HepG2 (cell line): Measurements from ENCODE around the gene ATG2B. TPM values are rescaled to one million over a fixed set of nuclear protein-coding genes. Genes with fewer than 3 reads are reported as not detected.
A peak's percentile ranks its signal among the peaks of the same experiment; 100 is the strongest.

ENCODE experiments used
- ELF4 ChIP-seq: sonication (generic); formaldehyde crosslinking; IDR thresholded peaks from 2 replicates; pipeline ENCODE4 v1.5.0; 2020; ENCODE audit warnings: missing genetic modification reagents, mild to moderate bottlenecking, moderate library complexity, borderline replicate concordance
- NFKBIZ ChIP-seq: IDR thresholded peaks from 2 replicates; pipeline ENCODE4 v1.6.1; 2018; ENCODE audit warnings: missing genetic modification reagents, missing compliant biosample characterization
- NRL ChIP-seq: sonication (generic); formaldehyde crosslinking; IDR thresholded peaks from 2 replicates; pipeline ENCODE4 v1.5.0; 2020; ENCODE audit warnings: missing genetic modification reagents, mild to moderate bottlenecking, moderate library complexity, borderline replicate concordance
- RFXAP ChIP-seq: sonication (generic); formaldehyde crosslinking; IDR thresholded peaks from 2 replicates; pipeline ENCODE4 v1.4.0; 2020; ENCODE audit warnings: missing genetic modification reagents, borderline replicate concordance
- RXRA ChIP-seq: sonication (generic); formaldehyde crosslinking; IDR thresholded peaks from 2 replicates; pipeline ENCODE4 v1.5.1; 2020; ENCODE audit warnings: missing genetic modification reagents
- ZBTB1 ChIP-seq: sonication (generic); formaldehyde crosslinking; IDR thresholded peaks from 2 replicates; pipeline ENCODE4 v1.4.0; 2020; ENCODE audit warnings: missing genetic modification reagents, borderline replicate concordance
- ZNF547 ChIP-seq: sonication (generic); formaldehyde crosslinking; IDR thresholded peaks from 2 replicates; pipeline ENCODE4 v1.5.1; 2020; ENCODE audit warnings: mild to moderate bottlenecking, missing genetic modification reagents
- ZNF562 ChIP-seq: sonication (generic); formaldehyde crosslinking; IDR thresholded peaks from 2 replicates; pipeline ENCODE4 v1.8.0; 2022; ENCODE audit warnings: missing genetic modification reagents, borderline replicate concordance
- polyA plus RNA-seq, 8 experiments: library from polyadenylated mRNA; depleted of rRNA in 3 of 8; stranded (reverse) in 7 of 8; unstranded in 1 of 8; fragments of >200 nt; fragmentation: Illumina TruSeq in 4 of 8; extraction: Trizol in 4 of 8; gene quantifications; 2 replicates each; pipeline versions ENCODE4 v1.2.1 to v1.2.3, GENCODE V29; 2011 to 2016; ENCODE audit warnings: low read depth in 4 of 8, missing spikeins in 1 of 8, mixed read lengths in 1 of 8; ENCODE audit not compliant: insufficient read depth in 1 of 8
- total RNA-seq, 5 experiments: library from RNA; depleted of rRNA; stranded (reverse); fragments of >200 nt; fragmentation: Illumina TruSeq; extraction: Trizol; gene quantifications; 2 replicates each; pipeline ENCODE4 v1.2.3, GENCODE V29; 2016; ENCODE audit warnings: low read depth in 1 of 5
- TF ChIP-seq, protein P1 (sequence below): sonication (generic); formaldehyde crosslinking; IDR thresholded peaks from 2 replicates; pipeline ENCODE4 v1.4.0; 2020; ENCODE audit warnings: mild to moderate bottlenecking, missing genetic modification reagents
- TF ChIP-seq, protein P2 (sequence below): sonication (generic); formaldehyde crosslinking; IDR thresholded peaks from 2 replicates; pipeline ENCODE4 v1.8.1; 2023; ENCODE audit warnings: mild to moderate bottlenecking, inconsistent platforms, moderate library complexity, missing genetic modification reagents, borderline replicate concordance
- TF ChIP-seq, protein P3 (sequence below), 2 experiments: sonication (generic) in 1 of 2; formaldehyde crosslinking in 1 of 2; IDR thresholded peaks; 2 replicates each; pipeline versions ENCODE4 v1.6.1 to v1.9.0; 2014 to 2022; ENCODE audit warnings: antibody characterized with exemption in 1 of 2, borderline replicate concordance in 1 of 2, inconsistent platforms in 1 of 2, low read depth in 1 of 2, missing genetic modification reagents in 1 of 2

ATG2B gene
- total and polyA plus RNA-seq, 2 of the 13 experiments (the other 11 are each of a cell fraction or from before 2014, with no cell fraction given), result 7.4 to 7.5 TPM

DNA sequence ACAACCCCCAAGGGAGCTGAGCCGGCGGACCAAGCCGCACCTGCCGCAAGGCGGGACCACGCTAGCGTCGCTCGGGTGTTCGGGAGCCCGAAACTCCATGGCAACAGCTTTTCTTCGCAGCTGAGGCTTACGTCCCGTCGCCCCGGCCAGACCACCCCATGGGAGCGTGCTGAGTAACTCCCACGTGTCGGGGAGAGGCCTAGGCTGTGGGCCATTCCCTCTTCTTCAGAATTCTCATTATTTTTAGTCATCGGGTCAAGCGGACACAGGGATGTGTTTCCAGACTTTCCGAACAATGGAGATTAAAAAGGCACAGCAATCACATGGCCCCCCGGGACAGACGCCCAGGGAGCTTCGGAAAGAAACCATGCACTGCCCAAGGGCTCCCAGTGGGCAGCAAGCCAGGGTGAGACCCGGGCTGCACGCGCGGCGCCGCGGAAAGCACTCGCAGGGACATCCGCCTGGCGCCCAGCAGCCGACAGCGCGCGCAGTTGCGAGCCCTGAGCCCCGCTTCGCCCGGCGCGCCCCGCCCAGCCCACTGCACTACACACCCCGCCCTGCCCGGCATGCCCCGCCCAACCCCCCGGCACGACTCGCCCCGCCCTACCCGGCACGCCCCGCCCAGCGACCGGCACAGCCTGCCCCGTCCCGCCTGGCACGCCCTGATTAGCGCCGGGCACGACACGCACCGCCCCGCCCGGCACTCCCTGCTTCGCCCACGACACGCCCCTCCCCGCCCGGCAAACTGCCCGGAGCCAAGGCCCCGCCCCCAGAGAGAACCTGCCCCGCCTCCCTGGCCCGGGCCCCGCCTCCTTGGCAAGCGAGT lies 28.4 kb upstream of the ATG2B start (continued):
- TF ChIP-seq, protein P1, sequence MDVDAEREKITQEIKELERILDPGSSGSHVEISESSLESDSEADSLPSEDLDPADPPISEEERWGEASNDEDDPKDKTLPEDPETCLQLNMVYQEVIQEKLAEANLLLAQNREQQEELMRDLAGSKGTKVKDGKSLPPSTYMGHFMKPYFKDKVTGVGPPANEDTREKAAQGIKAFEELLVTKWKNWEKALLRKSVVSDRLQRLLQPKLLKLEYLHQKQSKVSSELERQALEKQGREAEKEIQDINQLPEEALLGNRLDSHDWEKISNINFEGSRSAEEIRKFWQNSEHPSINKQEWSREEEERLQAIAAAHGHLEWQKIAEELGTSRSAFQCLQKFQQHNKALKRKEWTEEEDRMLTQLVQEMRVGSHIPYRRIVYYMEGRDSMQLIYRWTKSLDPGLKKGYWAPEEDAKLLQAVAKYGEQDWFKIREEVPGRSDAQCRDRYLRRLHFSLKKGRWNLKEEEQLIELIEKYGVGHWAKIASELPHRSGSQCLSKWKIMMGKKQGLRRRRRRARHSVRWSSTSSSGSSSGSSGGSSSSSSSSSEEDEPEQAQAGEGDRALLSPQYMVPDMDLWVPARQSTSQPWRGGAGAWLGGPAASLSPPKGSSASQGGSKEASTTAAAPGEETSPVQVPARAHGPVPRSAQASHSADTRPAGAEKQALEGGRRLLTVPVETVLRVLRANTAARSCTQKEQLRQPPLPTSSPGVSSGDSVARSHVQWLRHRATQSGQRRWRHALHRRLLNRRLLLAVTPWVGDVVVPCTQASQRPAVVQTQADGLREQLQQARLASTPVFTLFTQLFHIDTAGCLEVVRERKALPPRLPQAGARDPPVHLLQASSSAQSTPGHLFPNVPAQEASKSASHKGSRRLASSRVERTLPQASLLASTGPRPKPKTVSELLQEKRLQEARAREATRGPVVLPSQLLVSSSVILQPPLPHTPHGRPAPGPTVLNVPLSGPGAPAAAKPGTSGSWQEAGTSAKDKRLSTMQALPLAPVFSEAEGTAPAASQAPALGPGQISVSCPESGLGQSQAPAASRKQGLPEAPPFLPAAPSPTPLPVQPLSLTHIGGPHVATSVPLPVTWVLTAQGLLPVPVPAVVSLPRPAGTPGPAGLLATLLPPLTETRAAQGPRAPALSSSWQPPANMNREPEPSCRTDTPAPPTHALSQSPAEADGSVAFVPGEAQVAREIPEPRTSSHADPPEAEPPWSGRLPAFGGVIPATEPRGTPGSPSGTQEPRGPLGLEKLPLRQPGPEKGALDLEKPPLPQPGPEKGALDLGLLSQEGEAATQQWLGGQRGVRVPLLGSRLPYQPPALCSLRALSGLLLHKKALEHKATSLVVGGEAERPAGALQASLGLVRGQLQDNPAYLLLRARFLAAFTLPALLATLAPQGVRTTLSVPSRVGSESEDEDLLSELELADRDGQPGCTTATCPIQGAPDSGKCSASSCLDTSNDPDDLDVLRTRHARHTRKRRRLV, result no peak
- TF ChIP-seq ZBTB1 (CRISPR knock-in tag) (no peak), NFKBIZ (CRISPR knock-in tag) (no peak), ZNF547 (CRISPR knock-in tag) (peak; percentile 37; the same call in 1 of the 2 replicates), RXRA (CRISPR knock-in tag) (peak; percentile 31; the same call in 1 of the 2 replicates), ELF4 (CRISPR knock-in tag) (no peak), RFXAP (CRISPR knock-in tag) (0 out of 2 replicates have a peak, but pooled peaks have one; percentile 25), NRL (CRISPR knock-in tag) (peak; percentile 81; the same call in 1 of the 2 replicates), ZNF562 (CRISPR knock-in tag) (no peak)
- TF ChIP-seq, protein P2, sequence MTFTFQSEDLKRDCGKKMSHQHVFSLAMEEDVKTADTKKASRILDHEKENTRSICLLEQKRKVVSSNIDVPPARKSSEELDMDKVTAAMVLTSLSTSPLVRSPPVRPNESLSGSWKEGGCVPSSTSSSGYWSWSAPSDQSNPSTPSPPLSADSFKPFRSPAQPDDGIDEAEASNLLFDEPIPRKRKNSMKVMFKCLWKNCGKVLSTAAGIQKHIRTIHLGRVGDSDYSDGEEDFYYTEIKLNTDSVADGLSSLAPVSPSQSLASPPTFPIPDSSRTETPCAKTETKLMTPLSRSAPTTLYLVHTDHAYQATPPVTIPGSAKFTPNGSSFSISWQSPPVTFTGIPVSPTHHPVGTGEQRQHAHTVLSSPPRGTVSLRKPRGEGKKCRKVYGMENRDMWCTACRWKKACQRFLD (CRISPR knock-in tag), result 0 out of 2 replicates have a peak, but pooled peaks have one; percentile 26
- TF ChIP-seq, protein P3, sequence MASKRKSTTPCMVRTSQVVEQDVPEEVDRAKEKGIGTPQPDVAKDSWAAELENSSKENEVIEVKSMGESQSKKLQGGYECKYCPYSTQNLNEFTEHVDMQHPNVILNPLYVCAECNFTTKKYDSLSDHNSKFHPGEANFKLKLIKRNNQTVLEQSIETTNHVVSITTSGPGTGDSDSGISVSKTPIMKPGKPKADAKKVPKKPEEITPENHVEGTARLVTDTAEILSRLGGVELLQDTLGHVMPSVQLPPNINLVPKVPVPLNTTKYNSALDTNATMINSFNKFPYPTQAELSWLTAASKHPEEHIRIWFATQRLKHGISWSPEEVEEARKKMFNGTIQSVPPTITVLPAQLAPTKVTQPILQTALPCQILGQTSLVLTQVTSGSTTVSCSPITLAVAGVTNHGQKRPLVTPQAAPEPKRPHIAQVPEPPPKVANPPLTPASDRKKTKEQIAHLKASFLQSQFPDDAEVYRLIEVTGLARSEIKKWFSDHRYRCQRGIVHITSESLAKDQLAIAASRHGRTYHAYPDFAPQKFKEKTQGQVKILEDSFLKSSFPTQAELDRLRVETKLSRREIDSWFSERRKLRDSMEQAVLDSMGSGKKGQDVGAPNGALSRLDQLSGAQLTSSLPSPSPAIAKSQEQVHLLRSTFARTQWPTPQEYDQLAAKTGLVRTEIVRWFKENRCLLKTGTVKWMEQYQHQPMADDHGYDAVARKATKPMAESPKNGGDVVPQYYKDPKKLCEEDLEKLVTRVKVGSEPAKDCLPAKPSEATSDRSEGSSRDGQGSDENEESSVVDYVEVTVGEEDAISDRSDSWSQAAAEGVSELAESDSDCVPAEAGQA (IDR thresholded peaks at IDR 0.05; ENCODE audit: low read depth), result no peak
- TF ChIP-seq, protein P3 (CRISPR knock-in tag; IDR thresholded peaks at IDR 0.05; ENCODE audit: borderline replicate concordance), result no peak
